ENCODE results near the gene LRRC8D. TPM values are rescaled to one million over a fixed set of nuclear protein-coding genes. Genes with fewer than 3 reads are reported as not detected.

LRRC8D gene
- total RNA-seq, 1 donor from 2014 or later: 4.4 TPM

GRCh38 chr1:89898695-89899470 is 78.1 kb downstream of the LRRC8D start:
- Histone ChIP-seq H3K27me3 (no peaks in the 10 kb centered on the region), H3K4me3 (no peak overlapping the region), H3K4me1 (peaks cover 1% of the 10 kb centered on the region), H3K27ac (no peak overlapping the region), H3K36me3 (no peaks in the 10 kb centered on the region), H3K9me3 (no peaks in the 10 kb centered on the region)
- DNase-seq (ENCODE audit: extremely low spot score in 2 of 2): peak in 1 of 2 donors; percentile 56
- TF ChIP-seq POLR2AphosphoS5 (IDR thresholded peaks at IDR 0.05; ENCODE audit: insufficient read depth in 1 of 2, low read depth in 1 of 2) (no peak), POLR2A (IDR thresholded peaks at IDR 0.05) (no peak), CTCF (IDR thresholded peaks at IDR 0.05) (no peak)
- intact Hi-C loops (cut with DNase I): no loop called here

- no peak for DNase-seq (ENCODE audit: extremely low spot score in 2 of 2)
- no peak for TF ChIP-seq POLR2AphosphoS5 (IDR thresholded peaks at IDR 0.05; ENCODE audit: insufficient read depth in 1 of 2, low read depth in 1 of 2)
- no peak for TF ChIP-seq POLR2A (IDR thresholded peaks at IDR 0.05)
- no peak for TF ChIP-seq CTCF (IDR thresholded peaks at IDR 0.05)
- Histone ChIP-seq H3K27ac (no peak overlapping the region), H3K36me3 (no peaks in the 10 kb centered on the region), H3K4me3 (no peak overlapping the region), H3K4me1 (peaks cover 9% of the 10 kb centered on the region), H3K27me3 (no peaks in the 10 kb centered on the region), H3K9me3 (no peaks in the 10 kb centered on the region)
- intact Hi-C loops (cut with DNase I): no loop called here
Measured at GRCh38 chr1:89900323-89900722, 79.5 kb downstream of the LRRC8D start.

DNA sequence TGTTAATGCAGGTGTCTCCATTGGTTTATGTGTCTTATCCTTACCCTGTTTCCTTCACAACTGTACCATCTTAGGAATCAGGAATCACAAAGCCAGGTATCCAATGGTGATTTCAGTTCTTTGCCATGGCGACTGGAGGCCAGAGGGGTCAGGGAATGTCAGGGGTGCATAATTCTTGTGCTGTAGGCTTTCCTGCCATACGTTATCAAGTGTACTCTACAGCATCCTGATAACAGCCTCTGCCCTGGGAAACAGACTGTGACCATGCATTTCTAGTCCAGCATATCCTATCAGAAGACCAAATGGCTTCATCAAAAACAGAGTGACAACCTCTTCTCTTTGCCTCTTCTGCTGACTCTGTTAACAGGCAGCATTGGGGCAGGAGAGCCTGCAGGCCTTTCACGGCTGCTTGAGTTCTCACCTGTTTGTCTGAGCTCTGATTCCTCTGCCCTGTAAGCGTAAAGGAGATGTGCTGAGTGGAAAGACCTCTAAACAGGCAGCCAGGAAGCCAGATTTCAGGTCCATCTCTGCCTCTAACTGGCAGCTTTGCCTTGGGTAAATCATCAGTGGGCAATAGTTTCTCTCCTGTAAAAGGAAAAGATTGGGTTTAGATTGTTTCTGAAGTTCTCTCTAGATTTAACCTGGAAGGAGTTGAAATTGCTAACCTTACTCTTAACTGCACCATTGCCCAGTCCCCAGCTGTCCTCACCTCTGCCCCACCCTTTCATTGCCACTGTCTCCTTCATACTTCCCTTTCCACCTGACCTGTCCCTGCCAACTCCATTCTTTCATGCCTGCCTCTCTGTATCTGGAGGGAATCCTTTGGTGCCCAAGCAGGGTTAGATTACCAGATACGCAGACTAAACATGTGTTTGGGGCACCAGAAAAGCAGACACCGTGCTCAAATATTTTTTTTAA is 80.2 kb downstream of the LRRC8D start:
- no peak overlapping the region for H3K27ac ChIP-seq

GRCh38 chr1:89901957-89902669 is 81.3 kb downstream of the LRRC8D start:
- H3K27ac ChIP-seq: no peak overlapping the region
- H3K4me1 ChIP-seq: peaks cover 17% of the 10 kb centered on the region
- no peaks in the 10 kb centered on the region for H3K36me3 ChIP-seq
- intact Hi-C loops (cut with DNase I): no loop called here
- no peak for TF ChIP-seq CTCF (IDR thresholded peaks at IDR 0.05)
- TF ChIP-seq POLR2AphosphoS5 (IDR thresholded peaks at IDR 0.05; ENCODE audit: insufficient read depth in 1 of 2, low read depth in 1 of 2): no peak
- no peak for TF ChIP-seq POLR2A (IDR thresholded peaks at IDR 0.05)
- no peak overlapping the region for H3K4me3 ChIP-seq
- DNase-seq (ENCODE audit: extremely low spot score in 2 of 2): peak in 1 of 2 donors; percentile 75
- H3K9me3 ChIP-seq: no peaks in the 10 kb centered on the region
- H3K27me3 ChIP-seq: no peaks in the 10 kb centered on the region

More for the DNA sequence above, 80.2 kb downstream of the LRRC8D start:
- TF ChIP-seq POLR2AphosphoS5 (IDR thresholded peaks at IDR 0.05; ENCODE audit: insufficient read depth in 1 of 2, low read depth in 1 of 2): no peak
- TF ChIP-seq CTCF (IDR thresholded peaks at IDR 0.05): no peak
- no peak for TF ChIP-seq POLR2A (IDR thresholded peaks at IDR 0.05)
- no peaks in the 10 kb centered on the region for H3K27me3 ChIP-seq
- no peaks in the 10 kb centered on the region for H3K36me3 ChIP-seq
- H3K4me1 ChIP-seq: peaks cover 9% of the 10 kb centered on the region
- intact Hi-C loops (cut with DNase I): no loop called here
- peak in 1 of 2 donors; percentile 47 for DNase-seq (ENCODE audit: extremely low spot score in 2 of 2)
- H3K9me3 ChIP-seq: no peaks in the 10 kb centered on the region
- H3K4me3 ChIP-seq: no peak overlapping the region
